ENCODE measurements around the gene RFPL4A. TPM values are rescaled to one million over a fixed set of nuclear protein-coding genes. Genes with fewer than 3 reads are reported as not detected.

The RFPL4A gene
- total RNA-seq, 1 donor from 2014 or later, result not detected

DNA sequence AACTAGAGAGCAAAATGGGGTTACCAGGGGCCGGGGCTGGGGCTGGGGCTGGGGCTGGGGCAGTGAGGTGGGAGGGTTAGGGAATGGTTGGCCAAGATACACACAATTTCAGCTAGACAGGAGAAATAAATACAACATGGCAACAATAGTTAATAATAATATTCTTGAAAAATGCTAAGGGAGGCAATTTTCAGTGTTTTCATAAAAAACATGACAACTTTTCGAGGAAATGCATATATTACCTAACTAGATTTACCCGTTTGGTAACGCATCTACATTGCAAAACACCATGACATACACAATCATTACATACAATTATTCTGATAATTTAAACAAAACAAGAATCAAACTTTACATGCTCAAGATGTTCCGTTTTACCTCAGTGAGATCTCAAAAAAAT, 22.2 kb downstream of the RFPL4A start:
- ATAC-seq (ENCODE audit: poor library complexity) (no peak), DNase-seq (no peak)
- intact Hi-C loops (cut with DNase I), result no loop called here

DNA sequence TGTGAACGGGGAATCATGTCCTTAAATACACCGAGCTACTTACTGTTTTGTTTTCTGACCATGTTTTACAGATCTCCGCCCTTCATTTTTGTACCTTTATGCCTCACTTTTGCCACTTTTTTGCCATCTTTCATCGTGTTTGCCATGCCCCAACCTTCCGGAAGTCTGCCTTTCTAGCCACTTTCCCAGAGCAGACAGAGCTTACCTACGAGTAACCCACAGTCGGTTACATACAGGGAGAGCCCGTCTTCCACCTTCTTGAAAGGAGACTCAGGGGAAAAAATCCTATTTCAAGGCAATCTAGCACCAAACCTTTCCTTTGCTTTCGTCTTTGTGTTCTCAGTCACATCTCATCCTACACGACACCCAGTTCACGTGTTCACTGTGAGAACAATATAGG, 36.1 kb downstream of the RFPL4A start:
- no peak for DNase-seq
- intact Hi-C loops (cut with DNase I), result no loop called here
- no peak for ATAC-seq (ENCODE audit: poor library complexity)

GRCh38 chr19:55801416-55801815, 42.5 kb downstream of the RFPL4A start:
- intact Hi-C loops (cut with DNase I), result no loop called here
- DNase-seq (no peak), ATAC-seq (ENCODE audit: poor library complexity) (no peak)

GRCh38 chr19:55802281-55802680, 43.4 kb downstream of the RFPL4A start:
- intact Hi-C loops (cut with DNase I), result no loop called here
- no peak for ATAC-seq (ENCODE audit: poor library complexity)
- no peak for DNase-seq

GRCh38 chr19:55809381-55810058, 50.6 kb downstream of the RFPL4A start:
- intact Hi-C loops (cut with DNase I), result no loop called here
- no peak for ATAC-seq (ENCODE audit: poor library complexity)
- DNase-seq, result peak; percentile 49

DNA sequence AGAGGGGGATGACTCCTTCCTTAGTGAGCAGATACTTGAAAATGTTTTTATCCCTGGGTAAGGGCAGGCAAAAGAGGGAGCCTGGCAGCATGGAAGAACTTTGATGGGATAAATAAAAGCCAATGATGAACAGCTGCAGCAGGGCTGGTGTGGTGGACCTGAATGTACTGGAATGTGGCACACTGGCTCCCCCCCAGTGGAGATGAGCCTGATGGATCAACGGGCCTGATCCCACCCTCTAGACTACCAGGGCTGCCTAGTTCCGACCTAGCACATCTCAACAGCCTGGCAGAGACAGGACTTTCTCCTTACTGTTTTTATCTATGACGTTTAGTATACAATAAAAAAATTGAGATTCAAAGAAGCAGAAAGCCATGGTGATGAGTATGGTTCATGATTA, 52.4 kb downstream of the RFPL4A start:
- ATAC-seq (ENCODE audit: poor library complexity) (no peak), DNase-seq (no peak)
- intact Hi-C loops (cut with DNase I), result no loop called here

DNA sequence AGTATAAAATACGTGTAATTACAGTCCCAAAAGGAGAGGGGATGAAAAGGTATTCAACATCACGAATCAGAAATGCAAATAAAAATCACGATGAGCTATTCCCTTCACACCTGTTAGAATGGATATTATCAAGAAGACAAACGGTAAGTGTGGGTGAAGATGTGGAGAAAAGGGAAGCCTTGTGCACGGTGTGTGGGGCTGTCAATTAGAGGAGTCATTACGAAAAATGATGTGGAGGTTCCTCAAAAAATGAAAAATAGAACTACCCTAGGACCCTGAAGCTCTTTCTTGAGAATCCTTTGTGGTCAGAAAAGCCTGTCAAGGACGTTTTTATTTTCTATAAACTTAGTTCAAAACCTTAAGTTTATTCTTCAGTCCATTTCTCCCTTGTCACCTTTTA, 53.6 kb downstream of the RFPL4A start:
- intact Hi-C loops (cut with DNase I), result no loop called here
- no peak for DNase-seq

More for the DNA sequence above, 53.6 kb downstream of the RFPL4A start:
- ATAC-seq (ENCODE audit: poor library complexity), result no peak

Other genes with a start within 250 kb of the RFPL4A start
- gene SBK2, start 222.0 kb upstream of the RFPL4A start, total RNA-seq, result 15.6 TPM
- 27.4 TPM for gene SBK3, start 213.6 kb upstream of the RFPL4A start, total RNA-seq
- gene ZNF579, start 178.2 kb upstream of the RFPL4A start, total RNA-seq, result 13.6 TPM
- gene FIZ1, start 159.6 kb upstream of the RFPL4A start, total RNA-seq, result 13.0 TPM
- gene ZNF524, start 158.8 kb upstream of the RFPL4A start, total RNA-seq, result 17.5 TPM
- gene ZNF865, start 153.4 kb upstream of the RFPL4A start, total RNA-seq, result 17.4 TPM
- 11.7 TPM for gene ZNF784, start 134.5 kb upstream of the RFPL4A start, total RNA-seq
- 11.9 TPM for gene ZNF580, start 118.1 kb upstream of the RFPL4A start, total RNA-seq
- 7.1 TPM for gene ZNF581, start 115.4 kb upstream of the RFPL4A start, total RNA-seq
- 20.5 TPM for gene CCDC106, start 110.9 kb upstream of the RFPL4A start, total RNA-seq
- gene U2AF2, start 104.1 kb upstream of the RFPL4A start, total RNA-seq, result 75.1 TPM
- 223 TPM for gene EPN1, start 83.9 kb upstream of the RFPL4A start, total RNA-seq
- not detected for gene NLRP9, start 20.7 kb upstream of the RFPL4A start, total RNA-seq
- gene RFPL4AL1, start 10.0 kb downstream of the RFPL4A start, total RNA-seq, result not detected
- not detected for gene NLRP11, start 72.9 kb downstream of the RFPL4A start, total RNA-seq
- not detected for gene NLRP4, start 77.4 kb downstream of the RFPL4A start, total RNA-seq
- gene NLRP13, start 173.2 kb downstream of the RFPL4A start, total RNA-seq, result not detected
- not detected for gene NLRP8, start 188.7 kb downstream of the RFPL4A start, total RNA-seq
- not detected for gene NLRP5, start 227.7 kb downstream of the RFPL4A start, total RNA-seq

All from Right ventricle myocardium superior (tissue), 1 donor.